Endometrium (tissue), 2 donors: Measurements from ENCODE around the gene ZKSCAN7.
"Not testable (repeated sequence)": the region's sequence is repeated elsewhere in the genome, so short reads cannot be mapped to it uniquely, and the experiment has no call there.

Source experiments
- FAIRE-seq: peaks from 2 replicates; lab custom pipeline; 2012; peaks lifted over from hg19 to GRCh38; lab: Jason Lieb, UNC
- donor health status: control.
- donor health status: control.

ZKSCAN7 gene

DNA sequence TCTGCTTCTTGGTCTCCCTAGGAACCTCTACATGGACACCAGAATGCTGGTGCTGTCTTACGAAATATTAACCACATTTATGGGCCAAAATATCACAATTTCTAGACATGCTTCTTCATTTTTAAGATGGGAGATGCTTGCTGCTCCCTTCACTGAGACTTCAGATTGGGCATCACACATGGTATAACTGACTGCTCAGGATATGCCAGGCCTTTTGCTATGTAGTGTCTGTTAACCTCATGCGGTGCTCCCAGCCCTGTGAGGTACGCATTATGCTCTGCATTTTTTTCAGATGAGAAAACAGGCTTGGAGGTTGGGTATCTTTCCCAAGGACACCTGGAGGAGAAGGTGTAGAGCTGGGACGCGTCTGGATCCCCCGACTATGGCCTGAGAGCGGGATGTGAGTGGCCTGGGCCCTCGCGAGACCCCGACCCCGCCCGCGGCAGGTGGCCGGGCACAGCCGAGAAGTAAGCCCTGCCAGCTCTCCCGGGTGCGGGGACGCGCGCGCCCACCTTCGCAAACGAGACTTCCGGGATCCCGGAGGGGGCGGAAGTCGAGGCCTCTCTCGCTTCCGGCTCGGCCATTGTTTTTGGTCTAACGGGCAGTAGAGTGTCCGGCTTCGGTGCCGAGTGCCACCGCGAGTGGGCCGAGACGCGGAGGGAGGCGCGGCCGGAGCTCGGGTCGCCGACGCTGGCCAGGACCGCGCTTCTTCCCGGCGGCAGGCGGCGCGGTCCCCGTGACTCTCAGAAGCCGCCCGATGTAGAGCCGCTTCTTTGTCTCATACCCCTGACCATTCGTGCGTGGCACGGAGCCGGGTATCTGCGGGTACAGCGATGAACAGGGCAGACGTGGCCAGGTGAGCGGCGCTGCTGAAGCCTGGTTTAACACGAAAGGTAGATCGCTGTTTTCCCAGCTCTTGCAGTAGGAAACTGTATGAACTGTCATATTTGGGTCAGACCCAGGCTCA, at the start of gene ZKSCAN7:
ZKSCAN7 (plus strand) TSS at position 568 of the 967 bp plus-strand sequence. CDS start 1,855 bp downstream, outside the sequence.
- FAIRE-seq, result no peak

- FAIRE-seq, result no peak
Observed at GRCh38 chr3:44506556-44506955, 48.4 kb upstream of the ZKSCAN7 start.

DNA sequence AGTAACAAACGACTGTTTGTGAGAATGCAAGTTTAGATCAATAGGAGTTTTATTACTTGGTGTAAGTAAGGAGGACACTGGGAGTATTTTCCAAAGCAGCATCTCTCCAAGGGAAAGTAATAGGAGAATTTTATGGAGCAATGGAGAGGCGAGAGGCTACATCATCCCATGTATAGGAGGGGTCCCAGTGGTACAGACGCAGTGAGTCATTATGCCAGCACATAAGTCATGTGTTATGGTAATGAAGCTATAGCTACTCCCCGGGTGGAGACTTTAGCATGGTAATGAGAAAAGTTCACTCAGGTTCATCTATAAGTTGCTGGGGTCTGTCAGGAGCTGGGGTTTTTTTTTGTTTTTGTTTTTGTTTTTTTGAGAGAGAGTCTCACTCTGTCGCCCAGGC, 48.0 kb upstream of the ZKSCAN7 start:
- FAIRE-seq, result no peak

DNA sequence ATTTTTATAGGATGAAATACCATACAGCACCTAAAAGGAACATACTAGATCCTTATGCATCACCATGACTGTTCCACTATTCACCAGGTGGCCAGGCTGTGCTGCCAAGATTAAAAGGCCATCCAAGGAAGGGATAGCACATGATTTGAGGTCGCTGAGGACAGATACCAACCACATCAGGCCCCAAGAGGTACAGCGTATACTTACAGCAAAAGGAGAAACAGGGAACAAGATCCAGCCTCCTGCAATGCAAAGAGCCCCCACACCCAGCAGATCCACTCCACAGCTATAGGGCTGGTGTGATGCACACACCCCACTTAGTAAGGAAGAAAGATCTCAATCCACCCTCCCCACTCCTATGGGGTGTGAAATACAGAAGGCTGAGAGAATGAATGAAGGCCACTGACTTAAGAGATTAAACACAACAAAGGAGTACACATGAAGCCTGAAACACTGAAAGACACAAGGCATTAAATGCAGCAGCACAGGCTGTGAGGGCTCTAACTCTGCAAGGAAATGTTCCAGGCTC, 45.5 kb upstream of the ZKSCAN7 start:
- no peak for FAIRE-seq

- no peak for FAIRE-seq
Observed at GRCh38 chr3:44510000-44510368, 45.0 kb upstream of the ZKSCAN7 start.

- FAIRE-seq, result no peak
Observed at GRCh38 chr3:44511238-44511566, 43.8 kb upstream of the ZKSCAN7 start.

- no peak for FAIRE-seq
Observed at GRCh38 chr3:44513513-44513912, 41.5 kb upstream of the ZKSCAN7 start.

DNA sequence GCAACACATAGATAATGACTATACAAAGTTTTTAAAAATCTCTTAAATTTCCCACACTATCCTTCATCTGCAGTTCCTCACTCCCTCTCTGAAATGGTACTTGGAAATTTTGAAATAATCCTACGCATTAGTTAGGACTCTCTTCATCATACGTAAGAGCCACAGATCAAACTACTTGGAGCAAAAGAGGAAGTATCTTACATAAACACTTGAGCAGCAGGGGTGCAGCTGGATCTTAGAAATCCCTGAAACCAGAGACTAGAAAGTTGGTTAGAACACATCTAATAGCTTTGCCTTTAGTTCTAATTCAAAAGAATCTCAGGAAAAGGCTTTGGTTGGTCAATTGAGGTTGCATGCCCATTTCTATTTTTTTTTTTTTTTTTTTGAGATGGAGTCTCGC, 38.8 kb upstream of the ZKSCAN7 start:
- no peak for FAIRE-seq

DNA sequence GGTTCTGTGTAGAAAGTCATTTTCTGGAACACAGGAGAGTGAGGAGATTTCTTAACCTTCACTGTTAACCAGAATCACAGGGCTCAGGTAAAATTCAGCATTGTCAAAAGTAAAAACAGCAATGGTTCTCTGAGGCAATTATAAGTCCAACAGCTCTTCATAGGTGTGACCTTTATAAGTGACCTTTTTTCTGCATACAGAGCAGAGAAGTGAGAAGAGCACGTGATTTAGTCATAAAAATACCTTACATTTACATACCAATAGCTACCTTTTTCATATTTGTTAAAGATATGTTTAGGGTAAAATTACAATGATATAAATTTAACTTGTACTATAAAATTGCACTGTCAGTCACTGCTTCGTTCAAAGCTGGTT, 36.2 kb upstream of the ZKSCAN7 start:
- no peak for FAIRE-seq

DNA sequence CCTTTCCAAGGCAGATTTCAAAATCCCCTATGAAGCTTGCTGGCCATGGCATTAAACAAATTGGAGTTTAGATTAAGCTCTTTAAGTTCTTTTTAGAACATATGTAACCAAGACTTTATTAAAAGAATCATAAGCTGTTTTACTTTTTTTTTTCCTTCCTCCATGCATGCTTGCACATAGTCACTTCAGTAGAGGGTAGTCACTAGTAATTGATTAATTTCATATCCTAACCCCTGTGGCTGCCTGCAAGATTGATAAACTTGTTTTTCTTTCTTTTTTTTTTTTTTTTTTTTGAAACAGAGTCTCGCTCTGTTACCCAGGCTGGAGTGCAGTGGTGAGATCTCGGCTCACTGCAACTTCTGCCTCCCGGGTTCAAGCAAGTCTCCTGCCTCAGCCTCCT, 33.3 kb upstream of the ZKSCAN7 start:
- FAIRE-seq, result no peak

GRCh38 chr3:44522494-44522933, 32.5 kb upstream of the ZKSCAN7 start:
- no peak for FAIRE-seq

GRCh38 chr3:44525060-44525459, 29.9 kb upstream of the ZKSCAN7 start:
- FAIRE-seq, result no peak

DNA sequence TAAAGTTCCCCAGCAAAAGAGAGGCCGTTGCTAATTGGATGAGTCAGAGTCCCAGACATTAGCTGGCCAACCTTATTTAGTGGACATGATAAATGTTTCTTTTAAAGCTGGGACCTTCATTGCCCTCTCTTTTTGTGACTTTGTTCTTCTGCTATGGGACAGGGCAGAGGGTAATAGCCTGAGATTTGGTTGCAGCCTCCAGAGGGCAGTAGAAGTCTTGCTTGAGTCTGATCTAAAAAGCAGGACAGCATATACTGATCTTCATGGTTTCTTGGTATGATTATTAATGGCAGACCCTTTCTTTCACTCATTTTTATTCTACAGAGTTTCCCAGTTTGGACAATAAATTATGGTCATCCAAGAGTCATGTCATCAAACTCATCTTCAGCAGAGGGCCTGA, 25.1 kb upstream of the ZKSCAN7 start:
- FAIRE-seq, result no peak

GRCh38 chr3:44530911-44531310, 24.1 kb upstream of the ZKSCAN7 start:
- FAIRE-seq, result no peak

DNA sequence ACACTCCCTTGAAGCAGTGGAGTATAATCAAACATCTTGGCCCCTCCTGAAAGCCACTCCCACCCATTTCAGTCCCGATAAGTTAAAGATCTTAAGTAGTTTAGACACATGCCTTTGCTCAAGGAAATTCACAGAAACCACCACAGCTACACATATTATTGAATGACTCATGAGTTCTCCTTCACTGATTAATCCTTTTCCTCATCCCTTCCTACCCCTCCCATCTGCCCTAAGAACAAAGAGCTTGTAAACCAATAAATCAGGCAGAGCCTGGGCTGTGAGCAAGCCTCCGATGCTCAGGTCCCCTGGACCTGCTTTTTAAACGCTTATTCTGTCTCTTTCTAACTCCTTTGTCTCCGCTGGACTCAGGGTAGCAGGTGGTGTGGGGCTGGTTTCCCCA, 20.3 kb upstream of the ZKSCAN7 start:
- not testable (repeated sequence) for FAIRE-seq

DNA sequence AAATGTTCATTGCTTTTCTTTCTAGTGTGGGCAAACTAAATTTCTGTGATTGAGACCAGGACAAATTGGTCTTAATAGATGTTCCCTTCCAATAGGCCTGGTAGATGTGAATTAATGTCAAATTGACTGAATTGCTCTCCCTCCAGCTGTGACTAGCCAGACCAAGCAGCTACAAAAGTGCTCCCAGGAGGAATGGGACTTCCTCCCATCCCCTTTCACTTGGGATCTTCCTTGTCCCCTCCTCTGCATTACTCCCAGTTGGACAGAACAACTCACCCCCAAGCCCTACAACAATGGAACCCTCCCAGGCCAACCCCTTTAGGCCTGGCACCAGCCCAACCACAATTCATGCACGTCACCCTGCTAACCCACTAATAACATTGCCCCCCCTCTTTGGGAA, 19.6 kb upstream of the ZKSCAN7 start:
- FAIRE-seq, result no peak

DNA sequence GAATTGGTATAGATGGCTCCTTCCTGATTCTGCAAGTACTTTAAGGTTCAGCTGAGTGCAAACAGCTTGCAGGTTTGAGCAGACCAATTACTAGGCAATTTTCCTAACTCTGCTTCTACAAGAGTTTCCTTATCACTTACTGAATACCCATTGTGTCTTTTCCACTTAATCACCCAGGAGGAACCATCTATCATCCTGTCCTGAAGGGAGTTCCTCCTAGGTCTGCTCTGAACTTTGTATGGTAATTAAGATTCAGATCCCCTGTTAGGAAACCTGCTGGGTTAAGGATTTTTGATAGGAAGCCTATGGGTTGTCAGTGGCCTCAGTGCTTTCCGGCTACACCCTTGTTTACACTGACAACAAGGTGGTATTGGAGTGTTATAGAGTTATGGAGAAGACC, 10.2 kb upstream of the ZKSCAN7 start:
- not testable (repeated sequence) for FAIRE-seq

GRCh38 chr3:44555723-44556122, 730 bp downstream of the ZKSCAN7 start:
- FAIRE-seq, result no peak

DNA sequence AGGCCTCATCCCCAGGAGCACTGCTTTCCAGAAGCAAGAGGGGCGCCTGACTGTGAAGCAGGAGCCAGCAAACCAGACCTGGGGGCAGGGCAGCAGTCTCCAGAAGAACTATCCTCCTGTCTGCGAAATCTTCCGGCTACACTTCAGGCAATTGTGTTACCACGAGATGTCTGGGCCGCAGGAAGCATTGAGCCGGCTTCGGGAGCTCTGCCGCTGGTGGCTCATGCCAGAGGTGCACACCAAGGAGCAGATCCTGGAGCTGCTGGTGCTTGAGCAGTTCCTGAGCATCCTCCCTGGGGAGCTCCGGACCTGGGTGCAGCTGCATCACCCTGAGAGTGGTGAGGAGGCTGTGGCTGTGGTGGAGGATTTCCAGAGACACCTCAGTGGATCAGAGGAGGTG, 2.1 kb downstream of the ZKSCAN7 start:
- no peak for FAIRE-seq

- no peak for FAIRE-seq
Observed at GRCh38 chr3:44561076-44561475, 6.1 kb downstream of the ZKSCAN7 start.

DNA sequence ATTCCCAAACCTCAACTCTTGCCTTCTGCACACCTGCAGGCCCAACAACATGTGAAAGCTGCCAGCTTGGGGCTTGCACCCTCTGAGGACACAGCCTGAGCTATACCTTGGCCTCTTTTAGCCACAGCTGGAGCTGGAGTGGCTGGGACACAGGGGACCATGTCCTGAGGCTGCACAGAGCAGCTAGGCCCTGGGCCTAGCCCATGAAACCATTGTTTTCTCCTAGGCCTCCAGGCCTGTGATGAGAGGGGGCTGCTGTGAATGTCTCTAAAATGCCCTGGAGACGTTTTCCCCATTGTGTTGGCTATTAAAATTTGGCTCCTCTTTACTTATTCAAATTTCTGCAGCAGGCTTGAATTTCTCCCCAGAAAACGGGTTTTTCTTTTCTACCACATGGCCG, 7.2 kb downstream of the ZKSCAN7 start:
- FAIRE-seq, result no peak

GRCh38 chr3:44568561-44568960, 13.6 kb downstream of the ZKSCAN7 start:
- no peak for FAIRE-seq

DNA sequence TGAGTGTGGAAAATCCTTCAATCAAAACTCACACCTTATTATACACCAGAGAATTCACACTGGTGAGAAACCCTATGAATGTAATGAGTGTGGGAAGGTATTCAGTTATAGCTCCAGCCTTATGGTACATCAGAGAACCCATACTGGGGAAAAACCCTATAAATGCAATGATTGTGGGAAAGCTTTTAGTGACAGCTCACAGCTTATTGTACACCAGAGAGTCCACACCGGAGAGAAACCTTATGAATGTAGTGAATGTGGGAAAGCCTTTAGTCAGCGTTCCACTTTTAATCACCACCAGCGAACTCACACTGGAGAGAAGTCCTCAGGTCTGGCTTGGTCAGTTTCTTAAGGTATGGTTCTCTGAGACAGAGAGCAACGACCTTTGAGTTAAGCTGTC, 16.0 kb downstream of the ZKSCAN7 start:
- no peak for FAIRE-seq

- no peak for FAIRE-seq
Observed at GRCh38 chr3:44576613-44577012, 21.6 kb downstream of the ZKSCAN7 start.
